ENCODE results near the gene RECQL.
"Not testable (repeated sequence)": the region's sequence is repeated elsewhere in the genome, so short reads cannot be mapped to it uniquely, and the experiment has no call there.

RECQL gene

DNA sequence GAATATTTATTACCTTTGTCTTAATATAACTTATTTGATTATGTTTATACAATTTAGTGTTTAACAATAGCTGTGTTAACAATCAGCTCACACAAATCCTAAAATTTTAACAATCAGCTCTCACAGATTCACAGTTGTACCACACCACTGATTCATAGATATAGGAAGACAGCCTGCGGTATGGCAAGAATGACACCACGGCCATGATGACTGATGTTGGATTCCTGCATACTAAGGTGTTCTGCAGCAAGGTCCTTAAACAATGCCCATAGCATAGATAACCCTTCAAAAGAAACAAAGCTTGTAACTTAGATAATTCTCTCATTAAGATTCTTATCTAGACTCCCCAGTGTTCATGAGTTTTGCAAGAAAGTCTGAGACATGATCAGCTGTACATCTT lies 67.9 kb downstream of the RECQL start:
- TF ChIP-seq, protein P1, sequence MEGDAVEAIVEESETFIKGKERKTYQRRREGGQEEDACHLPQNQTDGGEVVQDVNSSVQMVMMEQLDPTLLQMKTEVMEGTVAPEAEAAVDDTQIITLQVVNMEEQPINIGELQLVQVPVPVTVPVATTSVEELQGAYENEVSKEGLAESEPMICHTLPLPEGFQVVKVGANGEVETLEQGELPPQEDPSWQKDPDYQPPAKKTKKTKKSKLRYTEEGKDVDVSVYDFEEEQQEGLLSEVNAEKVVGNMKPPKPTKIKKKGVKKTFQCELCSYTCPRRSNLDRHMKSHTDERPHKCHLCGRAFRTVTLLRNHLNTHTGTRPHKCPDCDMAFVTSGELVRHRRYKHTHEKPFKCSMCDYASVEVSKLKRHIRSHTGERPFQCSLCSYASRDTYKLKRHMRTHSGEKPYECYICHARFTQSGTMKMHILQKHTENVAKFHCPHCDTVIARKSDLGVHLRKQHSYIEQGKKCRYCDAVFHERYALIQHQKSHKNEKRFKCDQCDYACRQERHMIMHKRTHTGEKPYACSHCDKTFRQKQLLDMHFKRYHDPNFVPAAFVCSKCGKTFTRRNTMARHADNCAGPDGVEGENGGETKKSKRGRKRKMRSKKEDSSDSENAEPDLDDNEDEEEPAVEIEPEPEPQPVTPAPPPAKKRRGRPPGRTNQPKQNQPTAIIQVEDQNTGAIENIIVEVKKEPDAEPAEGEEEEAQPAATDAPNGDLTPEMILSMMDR (IDR thresholded peaks at IDR 0.05; ENCODE audit: extremely low read depth, missing control alignments): no peak
- no peak for DNase-seq (ENCODE audit: low spot score)

DNA sequence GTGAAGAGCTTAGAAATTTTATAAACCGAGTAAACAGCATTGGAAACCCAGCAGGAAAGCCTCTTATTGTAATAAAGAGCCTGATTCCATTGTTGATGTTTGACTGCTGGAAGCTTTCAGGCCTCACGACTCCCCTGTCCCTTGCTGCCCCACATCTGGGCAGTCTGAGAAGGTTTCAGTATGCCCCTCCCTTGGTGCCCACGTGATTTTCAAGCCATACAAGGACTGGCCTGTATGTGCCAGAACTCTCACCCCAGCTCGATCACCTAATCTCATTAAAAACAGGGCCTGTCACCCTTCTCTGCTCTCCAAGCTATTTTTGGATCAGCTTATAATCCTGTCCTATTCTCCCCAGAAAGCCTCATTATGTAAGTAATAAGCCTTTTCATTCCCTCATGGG lies 71.4 kb downstream of the RECQL start:
- DNase-seq (ENCODE audit: low spot score): no peak
- TF ChIP-seq, protein P1 (IDR thresholded peaks at IDR 0.05; ENCODE audit: extremely low read depth, missing control alignments): no peak

DNA sequence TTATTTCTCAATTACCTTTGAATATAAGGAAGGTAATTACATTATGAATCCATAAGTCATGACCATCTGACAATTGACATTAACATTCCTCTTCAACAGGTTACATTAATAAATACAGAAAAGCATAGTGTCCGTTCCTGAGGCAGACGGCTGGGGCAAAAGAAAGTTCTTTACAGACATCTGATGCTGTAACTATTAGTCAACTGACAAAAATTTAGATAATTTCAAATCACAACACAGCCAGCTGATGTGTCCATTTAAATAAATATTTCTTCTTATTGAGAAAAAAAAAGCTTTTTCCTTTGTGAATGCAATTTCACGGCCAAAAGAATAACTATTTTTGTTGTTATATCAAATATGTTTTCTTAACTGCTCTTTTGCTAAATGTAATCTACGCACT lies 73.2 kb downstream of the RECQL start:
- no peak for DNase-seq (ENCODE audit: low spot score)
- TF ChIP-seq, protein P1 (IDR thresholded peaks at IDR 0.05; ENCODE audit: extremely low read depth, missing control alignments): no peak

DNA sequence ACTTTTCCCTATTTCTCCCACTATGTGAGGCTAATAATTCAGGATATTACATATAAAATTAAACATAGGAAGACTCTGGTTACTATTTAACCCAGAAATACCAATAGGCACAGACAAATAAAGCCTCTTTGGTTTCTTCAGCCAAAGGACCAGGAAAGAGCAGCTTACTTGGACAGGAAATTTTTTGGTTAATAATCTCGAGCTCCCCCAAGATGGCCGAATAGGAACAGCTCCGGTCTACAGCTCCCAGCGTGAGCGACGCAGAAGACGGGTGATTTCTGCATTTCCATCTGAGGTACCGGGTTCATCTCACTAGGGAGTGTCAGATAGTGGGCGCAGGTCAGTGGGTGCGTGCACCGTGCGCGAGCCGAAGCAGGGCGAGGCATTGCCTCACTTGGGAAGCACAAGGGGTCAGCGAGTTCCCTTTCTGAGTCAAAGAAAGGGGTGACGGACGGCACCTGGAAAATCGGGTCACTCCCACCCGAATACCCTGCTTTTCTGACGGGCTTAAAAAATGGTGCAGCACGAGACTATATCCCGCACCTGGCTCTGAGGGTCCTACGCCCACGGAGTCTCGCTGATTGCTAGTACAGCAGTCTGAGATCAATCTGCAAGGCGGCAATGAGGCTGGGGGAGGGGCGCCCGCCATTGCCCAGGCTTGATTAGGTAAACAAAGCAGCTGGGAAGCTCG lies 82.3 kb downstream of the RECQL start:
- DNase-seq (ENCODE audit: low spot score): not testable (repeated sequence)
